HG03565 (cell line): ENCODE results near the gene XRCC4.
"Not testable (repeated sequence)": the region's sequence is repeated elsewhere in the genome, so short reads cannot be mapped to it uniquely, and the experiment has no call there.

ENCODE experiments used
- ATAC-seq: cut with Tn5 transposase; IDR thresholded peaks from one replicate; pipeline ENCODE4 v1.9.1; 2021; ENCODE audit warnings: mild to moderate bottlenecking, moderate library complexity; ENCODE audit not compliant: unreplicated experiment

Gene XRCC4

GRCh38 chr5:83340511-83340918 lies 263.2 kb downstream of the XRCC4 start:
- ATAC-seq, result no peak

- no peak for ATAC-seq
These were observed 264.5 kb downstream of the XRCC4 start for GRCh38 chr5:83341815-83342334.

GRCh38 chr5:83342465-83342864 lies 265.1 kb downstream of the XRCC4 start:
- no peak for ATAC-seq

- ATAC-seq, result no peak
These were observed 266.0 kb downstream of the XRCC4 start for GRCh38 chr5:83343299-83343698.

- ATAC-seq, result no peak
These were observed 268.1 kb downstream of the XRCC4 start for GRCh38 chr5:83345423-83345822.

- ATAC-seq, result no peak
These were observed 271.0 kb downstream of the XRCC4 start for GRCh38 chr5:83348281-83348780.

- ATAC-seq, result no peak
These were observed 275.9 kb downstream of the XRCC4 start for GRCh38 chr5:83353231-83353630.

- ATAC-seq, result no peak
These were observed 276.4 kb downstream of the XRCC4 start for GRCh38 chr5:83353774-83354173.

GRCh38 chr5:83354958-83355357 lies 277.6 kb downstream of the XRCC4 start:
- ATAC-seq, result no peak

- ATAC-seq, result not testable (repeated sequence)
These were observed 278.2 kb downstream of the XRCC4 start for GRCh38 chr5:83355482-83356014.

- ATAC-seq, result peak; percentile 34
These were observed 280.4 kb downstream of the XRCC4 start for GRCh38 chr5:83357621-83358231.

- no peak for ATAC-seq
These were observed 283.2 kb downstream of the XRCC4 start for GRCh38 chr5:83360573-83360972.

GRCh38 chr5:83362526-83362925 lies 285.2 kb downstream of the XRCC4 start:
- ATAC-seq, result no peak

GRCh38 chr5:83363111-83363885 lies 286.0 kb downstream of the XRCC4 start:
- ATAC-seq, result no peak

- no peak for ATAC-seq
These were observed 286.5 kb downstream of the XRCC4 start for GRCh38 chr5:83363886-83364275.

GRCh38 chr5:83364312-83365299 lies 287.3 kb downstream of the XRCC4 start:
- peak; percentile 59 for ATAC-seq

GRCh38 chr5:83368319-83368718 lies 291.0 kb downstream of the XRCC4 start:
- ATAC-seq, result peak; percentile 30

GRCh38 chr5:83368835-83369234 lies 291.5 kb downstream of the XRCC4 start:
- peak; percentile 34 for ATAC-seq

GRCh38 chr5:83370957-83371356 lies 293.6 kb downstream of the XRCC4 start:
- ATAC-seq, result no peak

GRCh38 chr5:83371726-83372125 lies 294.4 kb downstream of the XRCC4 start:
- no peak for ATAC-seq

GRCh38 chr5:83374547-83374946 lies 297.2 kb downstream of the XRCC4 start:
- no peak for ATAC-seq
